ENCODE data around the gene ROR2. TPM values are rescaled to one million over a fixed set of nuclear protein-coding genes. Genes with fewer than 3 reads are reported as not detected.

Gene ROR2
- total RNA-seq, 1 donor from 2014 or later: 0.74 TPM

- no peak overlapping the region for H3K27ac ChIP-seq (replicated peaks)
- no peak for DNase-seq
- H3K4me1 ChIP-seq: no peaks in the 10 kb centered on the region
- H3K9me3 ChIP-seq (replicated peaks): peaks cover 18% of the 10 kb centered on the region
- H3K36me3 ChIP-seq: no peaks in the 10 kb centered on the region
- no peak overlapping the region for H3K4me3 ChIP-seq
- no peak for TF ChIP-seq CTCF (IDR thresholded peaks at IDR 0.05; ENCODE audit: borderline replicate concordance)
- intact Hi-C loops (cut with micrococcal nuclease): no loop called here
- no peaks in the 10 kb centered on the region for H3K27me3 ChIP-seq (ENCODE audit: low read depth)
Measured at GRCh38 chr9:91935805-91936514, 14.1 kb downstream of the ROR2 start.

GRCh38 chr9:91935066-91935749, 14.8 kb downstream of the ROR2 start:
- TF ChIP-seq CTCF (IDR thresholded peaks at IDR 0.05; ENCODE audit: borderline replicate concordance): no peak
- H3K27ac ChIP-seq (replicated peaks): no peak overlapping the region
- no peaks in the 10 kb centered on the region for H3K4me1 ChIP-seq

GRCh38 chr9:91934654-91935053, 15.4 kb downstream of the ROR2 start:
- Histone ChIP-seq H3K27ac (replicated peaks) (no peak overlapping the region), H3K36me3 (no peaks in the 10 kb centered on the region), H3K27me3 (ENCODE audit: low read depth) (no peaks in the 10 kb centered on the region), H3K4me1 (no peaks in the 10 kb centered on the region), H3K9me3 (replicated peaks) (peaks cover 31% of the 10 kb centered on the region), H3K4me3 (no peak overlapping the region)
- intact Hi-C loops (cut with micrococcal nuclease): no loop called here
- no peak for TF ChIP-seq CTCF (IDR thresholded peaks at IDR 0.05; ENCODE audit: borderline replicate concordance)
- no peak for DNase-seq

More at GRCh38 chr9:91935066-91935749, 14.8 kb downstream of the ROR2 start:
- Histone ChIP-seq H3K9me3 (replicated peaks) (peaks cover 25% of the 10 kb centered on the region), H3K27me3 (ENCODE audit: low read depth) (no peaks in the 10 kb centered on the region), H3K36me3 (no peaks in the 10 kb centered on the region), H3K4me3 (no peak overlapping the region)
- intact Hi-C loops (cut with micrococcal nuclease): no loop called here
- DNase-seq: no peak

- DNase-seq: no peak
- Histone ChIP-seq H3K36me3 (no peaks in the 10 kb centered on the region), H3K9me3 (replicated peaks) (peaks cover 40% of the 10 kb centered on the region), H3K4me1 (no peaks in the 10 kb centered on the region), H3K27ac (replicated peaks) (no peak overlapping the region), H3K4me3 (no peak overlapping the region), H3K27me3 (ENCODE audit: low read depth) (no peaks in the 10 kb centered on the region)
- TF ChIP-seq CTCF (IDR thresholded peaks at IDR 0.05; ENCODE audit: borderline replicate concordance): no peak
- intact Hi-C loops (cut with micrococcal nuclease): no loop called here
Measured at GRCh38 chr9:91933556-91934352, 16.3 kb downstream of the ROR2 start.

- no peak for TF ChIP-seq CTCF (IDR thresholded peaks at IDR 0.05; ENCODE audit: borderline replicate concordance)
- H3K27me3 ChIP-seq (ENCODE audit: low read depth): no peaks in the 10 kb centered on the region
Measured at GRCh38 chr9:91930475-91930874, 19.6 kb downstream of the ROR2 start.

More at GRCh38 chr9:91930475-91930874, 19.6 kb downstream of the ROR2 start:
- Histone ChIP-seq H3K36me3 (no peaks in the 10 kb centered on the region), H3K27ac (replicated peaks) (no peak overlapping the region), H3K9me3 (replicated peaks) (peaks cover 42% of the 10 kb centered on the region), H3K4me3 (no peak overlapping the region), H3K4me1 (no peaks in the 10 kb centered on the region)
- intact Hi-C loops (cut with micrococcal nuclease): no loop called here
- no peak for DNase-seq

Data from left ventricle myocardium inferior (tissue), 1 donor.